GM19351 (cell line): ENCODE results near the gene SMCP.

Source experiments
- ATAC-seq: cut with Tn5 transposase; IDR thresholded peaks from one replicate; pipeline ENCODE4 v1.9.1; 2021; ENCODE audit warnings: mild to moderate bottlenecking, moderate library complexity; ENCODE audit not compliant: unreplicated experiment

SMCP gene

GRCh38 chr1:152886085-152886484 is 8.0 kb downstream of the SMCP start:
- no peak for ATAC-seq

- ATAC-seq = no peak
Observed at GRCh38 chr1:152886758-152887409, 8.8 kb downstream of the SMCP start.

GRCh38 chr1:152888126-152888525 is 10.0 kb downstream of the SMCP start:
- ATAC-seq = no peak

- no peak for ATAC-seq
Observed at GRCh38 chr1:152899027-152899426, 20.9 kb downstream of the SMCP start.

GRCh38 chr1:152899883-152900282 is 21.8 kb downstream of the SMCP start:
- ATAC-seq = no peak

- no peak for ATAC-seq
Observed at GRCh38 chr1:152901631-152902030, 23.5 kb downstream of the SMCP start.

- ATAC-seq = no peak
Observed at GRCh38 chr1:152902636-152903035, 24.5 kb downstream of the SMCP start.

GRCh38 chr1:152904688-152905440 is 26.7 kb downstream of the SMCP start:
- no peak for ATAC-seq

GRCh38 chr1:152906023-152906565 is 28.0 kb downstream of the SMCP start:
- ATAC-seq = no peak

GRCh38 chr1:152907686-152908601 is 29.8 kb downstream of the SMCP start, which contains the start of gene IVL:
Gene IVL (plus strand): TSS chr1:152908546. CDS start chr1:152909798, 1,252 bp downstream.
- peak; percentile 51 for ATAC-seq

- no peak for ATAC-seq
Observed at GRCh38 chr1:152909206-152909605, 31.1 kb downstream of the SMCP start.

GRCh38 chr1:152912471-152912870 is 34.3 kb downstream of the SMCP start:
- no peak for ATAC-seq

- no peak for ATAC-seq
Observed at GRCh38 chr1:152912900-152913299, 34.8 kb downstream of the SMCP start.

GRCh38 chr1:152917794-152918193 is 39.7 kb downstream of the SMCP start:
- no peak for ATAC-seq

GRCh38 chr1:152919071-152919470 is 40.9 kb downstream of the SMCP start:
- ATAC-seq = no peak

GRCh38 chr1:152924191-152924590 is 46.1 kb downstream of the SMCP start:
- ATAC-seq = no peak

GRCh38 chr1:152926091-152926490 is 48.0 kb downstream of the SMCP start:
- ATAC-seq = peak; percentile 69

- no peak for ATAC-seq
Observed at GRCh38 chr1:152928671-152929070, 50.5 kb downstream of the SMCP start.

GRCh38 chr1:152932170-152932811 is 54.2 kb downstream of the SMCP start:
- no peak for ATAC-seq

GRCh38 chr1:152933196-152933595 is 55.1 kb downstream of the SMCP start:
- no peak for ATAC-seq
